GM12891 (cell line): ENCODE measurements around the gene RRAGD.

Experiments
- POLR2A ChIP-seq: IDR thresholded peaks from 2 replicates; pipeline ENCODE4 v1.6.1; 2011; ENCODE audit warnings: low read depth, low read length, control low read depth
- POLR2AphosphoS5 ChIP-seq: IDR thresholded peaks from 2 replicates; pipeline ENCODE4 v1.6.1; 2011; ENCODE audit warnings: low read depth, low read length, control low read depth

GRCh38 chr6:89368999-89369398 is 43.1 kb downstream of the RRAGD start:
- TF ChIP-seq POLR2A = no peak
- no peak for TF ChIP-seq POLR2AphosphoS5
